B cell (primary cell): ENCODE results near the gene RAP1GAP.

ENCODE experiments used
- CTCF ChIP-seq: fragments of 200-600 bp; IDR thresholded peaks from one replicate; pipeline ENCODE4 v1.8.0; 2022; ENCODE audit warnings: antibody characterized with exemption, mild to moderate bottlenecking
- EZH2 ChIP-seq: IDR thresholded peaks from 2 replicates; pipeline ENCODE4 v1.6.1; 2012; ENCODE audit warnings: borderline replicate concordance, low read depth, mild to moderate bottlenecking, moderate library complexity, low read length; ENCODE audit not compliant: insufficient read depth, poor library complexity, severe bottlenecking

- TF ChIP-seq CTCF (no peak), EZH2 (no peak)
Measured at GRCh38 chr1:21628798-21629393, 40.3 kb downstream of the RAP1GAP start.
